NB4 (cell line): ENCODE measurements around the gene IRF5.

Experiments used
- MYC ChIP-seq: IDR thresholded peaks from 2 replicates; pipeline ENCODE4 v1.6.1; 2011; ENCODE audit warnings: low read depth, low read length
- TF ChIP-seq, protein P1 (sequence below): IDR thresholded peaks from one replicate; pipeline ENCODE4 v1.5.1; 2012; ENCODE audit warnings: low read depth, low read length

DNA sequence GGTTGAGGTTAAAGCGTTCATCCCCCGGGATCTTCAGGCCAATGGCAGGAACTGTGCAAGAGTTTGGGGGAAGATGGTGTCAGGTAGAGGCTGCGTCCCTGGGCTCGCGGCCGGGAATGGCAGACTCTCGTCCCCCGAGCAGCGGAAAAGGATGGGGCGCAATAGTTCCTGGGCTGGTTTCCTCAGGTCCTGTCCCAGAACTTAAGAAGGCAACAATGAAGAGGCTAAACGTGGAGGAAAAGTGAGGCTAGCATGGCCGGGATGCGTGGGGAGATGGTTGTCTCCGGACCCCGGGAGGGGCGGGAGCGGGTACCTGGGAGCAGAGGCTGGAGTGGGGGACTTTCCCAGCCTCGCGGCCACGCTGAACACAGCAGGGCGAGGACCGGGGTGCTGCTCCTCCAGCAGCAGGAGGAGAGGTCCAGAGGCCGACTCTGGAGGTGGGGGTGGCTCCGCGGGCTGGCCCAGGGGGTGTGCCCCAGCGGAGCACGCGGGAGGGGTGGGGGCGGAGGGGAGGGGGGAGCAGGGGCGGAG lies 882 bp downstream of the IRF5 start:
- TF ChIP-seq, protein P1, sequence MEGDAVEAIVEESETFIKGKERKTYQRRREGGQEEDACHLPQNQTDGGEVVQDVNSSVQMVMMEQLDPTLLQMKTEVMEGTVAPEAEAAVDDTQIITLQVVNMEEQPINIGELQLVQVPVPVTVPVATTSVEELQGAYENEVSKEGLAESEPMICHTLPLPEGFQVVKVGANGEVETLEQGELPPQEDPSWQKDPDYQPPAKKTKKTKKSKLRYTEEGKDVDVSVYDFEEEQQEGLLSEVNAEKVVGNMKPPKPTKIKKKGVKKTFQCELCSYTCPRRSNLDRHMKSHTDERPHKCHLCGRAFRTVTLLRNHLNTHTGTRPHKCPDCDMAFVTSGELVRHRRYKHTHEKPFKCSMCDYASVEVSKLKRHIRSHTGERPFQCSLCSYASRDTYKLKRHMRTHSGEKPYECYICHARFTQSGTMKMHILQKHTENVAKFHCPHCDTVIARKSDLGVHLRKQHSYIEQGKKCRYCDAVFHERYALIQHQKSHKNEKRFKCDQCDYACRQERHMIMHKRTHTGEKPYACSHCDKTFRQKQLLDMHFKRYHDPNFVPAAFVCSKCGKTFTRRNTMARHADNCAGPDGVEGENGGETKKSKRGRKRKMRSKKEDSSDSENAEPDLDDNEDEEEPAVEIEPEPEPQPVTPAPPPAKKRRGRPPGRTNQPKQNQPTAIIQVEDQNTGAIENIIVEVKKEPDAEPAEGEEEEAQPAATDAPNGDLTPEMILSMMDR, result no peak
- TF ChIP-seq MYC, result no peak
